ENCODE data around the gene FAM171A1. TPM values are rescaled to one million over a fixed set of nuclear protein-coding genes. Genes with fewer than 3 reads are reported as not detected.
"Not testable (repeated sequence)": the region's sequence is repeated elsewhere in the genome, so short reads cannot be mapped to it uniquely, and the experiment has no call there.

FAM171A1 gene
- total and polyA plus RNA-seq, 12 donors: 3.5 to 14.1 (median 5.7) TPM

GRCh38 chr10:15336211-15336610 is 34.9 kb downstream of the FAM171A1 start:
- DNase-seq: no peak
- intact Hi-C loops (cut with DNase I): no loop called here

DNA sequence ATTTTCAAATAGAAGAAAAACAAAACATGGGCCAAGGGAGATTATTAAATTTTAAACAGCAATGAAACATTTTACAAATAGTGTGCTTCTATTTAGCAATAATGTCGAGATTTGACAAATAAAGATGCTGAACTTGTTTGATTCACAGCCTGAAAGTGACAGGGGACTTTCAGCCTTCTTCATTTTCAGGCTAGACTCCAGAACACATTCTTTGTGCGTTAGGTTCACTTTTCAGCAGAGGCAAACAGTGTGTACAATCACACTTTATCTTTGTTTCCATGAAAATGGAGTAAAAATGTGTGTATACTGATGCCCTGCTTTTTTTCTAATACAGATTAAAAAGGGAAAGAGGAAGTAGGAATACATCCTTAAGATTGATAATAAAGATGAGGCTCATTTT is 35.6 kb downstream of the FAM171A1 start:
- peaks cover 0 to 6% of the 10 kb centered on the region in 2 donors for H3K4me1 ChIP-seq (replicated peaks in 1 of 2)
- H3K36me3 ChIP-seq (replicated peaks in 1 of 2): no peaks in the 10 kb centered on the region
- intact Hi-C loops (cut with DNase I): no loop called here
- no peak for DNase-seq
- no peak overlapping the region for H3K27ac ChIP-seq
- no peaks in the 10 kb centered on the region for H3K9me3 ChIP-seq (replicated peaks in 1 of 3)
- TF ChIP-seq, protein P1, sequence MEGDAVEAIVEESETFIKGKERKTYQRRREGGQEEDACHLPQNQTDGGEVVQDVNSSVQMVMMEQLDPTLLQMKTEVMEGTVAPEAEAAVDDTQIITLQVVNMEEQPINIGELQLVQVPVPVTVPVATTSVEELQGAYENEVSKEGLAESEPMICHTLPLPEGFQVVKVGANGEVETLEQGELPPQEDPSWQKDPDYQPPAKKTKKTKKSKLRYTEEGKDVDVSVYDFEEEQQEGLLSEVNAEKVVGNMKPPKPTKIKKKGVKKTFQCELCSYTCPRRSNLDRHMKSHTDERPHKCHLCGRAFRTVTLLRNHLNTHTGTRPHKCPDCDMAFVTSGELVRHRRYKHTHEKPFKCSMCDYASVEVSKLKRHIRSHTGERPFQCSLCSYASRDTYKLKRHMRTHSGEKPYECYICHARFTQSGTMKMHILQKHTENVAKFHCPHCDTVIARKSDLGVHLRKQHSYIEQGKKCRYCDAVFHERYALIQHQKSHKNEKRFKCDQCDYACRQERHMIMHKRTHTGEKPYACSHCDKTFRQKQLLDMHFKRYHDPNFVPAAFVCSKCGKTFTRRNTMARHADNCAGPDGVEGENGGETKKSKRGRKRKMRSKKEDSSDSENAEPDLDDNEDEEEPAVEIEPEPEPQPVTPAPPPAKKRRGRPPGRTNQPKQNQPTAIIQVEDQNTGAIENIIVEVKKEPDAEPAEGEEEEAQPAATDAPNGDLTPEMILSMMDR (IDR thresholded peaks at IDR 0.05): no peak
- no peak for TF ChIP-seq POLR2A (IDR thresholded peaks at IDR 0.05)
- WGBS, 4 donors: 48 to 55% (median 48%) methylated on average over 2 of the region's 2 CpGs
- no peak overlapping the region for H3K4me3 ChIP-seq
- H3K27me3 ChIP-seq: no peaks in the 10 kb centered on the region

More at GRCh38 chr10:15336211-15336610, 34.9 kb downstream of the FAM171A1 start:
- Histone ChIP-seq H3K4me3 (no peak overlapping the region), H3K27ac (no peak overlapping the region), H3K4me1 (replicated peaks in 1 of 2) (peaks cover 0 to 6% of the 10 kb centered on the region in 2 donors), H3K9me3 (replicated peaks in 1 of 3) (no peaks in the 10 kb centered on the region), H3K36me3 (replicated peaks in 1 of 2) (no peaks in the 10 kb centered on the region), H3K27me3 (no peaks in the 10 kb centered on the region)
- WGBS, 4 donors: 79 to 85% (median 84%) methylated on average over 4 of the region's 4 CpGs
- no peak for TF ChIP-seq POLR2A (IDR thresholded peaks at IDR 0.05)
- TF ChIP-seq, protein P1 (IDR thresholded peaks at IDR 0.05): no peak

DNA sequence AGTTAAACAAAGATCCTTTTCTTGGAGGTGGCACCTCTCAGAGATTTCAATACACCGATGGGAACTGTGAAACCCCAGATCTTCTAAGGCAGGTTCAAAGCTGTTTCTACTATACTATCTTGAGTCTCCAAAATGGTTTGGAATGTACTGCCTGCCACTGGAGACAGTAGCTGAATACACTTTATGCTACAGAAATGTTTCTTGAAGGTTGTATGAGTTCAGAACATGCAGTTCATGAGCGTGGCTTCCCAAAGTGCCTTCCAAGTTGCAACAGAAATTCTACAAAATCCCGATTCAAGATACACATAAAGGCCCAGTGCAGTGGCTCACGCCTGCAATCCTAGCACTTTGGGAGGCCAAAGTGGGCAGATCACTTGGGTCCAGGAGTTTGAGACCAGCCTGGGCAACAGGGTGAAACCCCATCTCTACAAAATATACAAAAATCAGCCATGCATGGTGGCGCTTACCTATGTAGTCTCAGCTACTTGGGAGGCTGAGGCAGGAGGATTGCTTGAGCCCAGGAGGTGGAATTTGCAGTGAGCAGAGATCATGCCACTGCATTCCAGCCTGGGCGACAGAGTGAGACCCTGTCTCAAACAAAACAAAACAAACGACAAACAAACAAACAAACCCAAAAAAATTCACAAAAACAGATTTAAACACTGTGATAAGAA is 36.3 kb downstream of the FAM171A1 start:
- Histone ChIP-seq H3K27me3 (no peaks in the 10 kb centered on the region), H3K27ac (no peak overlapping the region), H3K4me3 (no peak overlapping the region), H3K4me1 (replicated peaks in 1 of 2) (peaks cover 0 to 6% of the 10 kb centered on the region in 2 donors), H3K9me3 (replicated peaks in 1 of 3) (no peaks in the 10 kb centered on the region), H3K36me3 (replicated peaks in 1 of 2) (no peaks in the 10 kb centered on the region)
- 78 to 89% (median 88%) methylated on average over 5 to 7 of the region's 7 CpGs for WGBS, 4 donors
- DNase-seq: no peak
- intact Hi-C loops (cut with DNase I): no loop called here
- TF ChIP-seq, protein P1 (IDR thresholded peaks at IDR 0.05): no peak
- TF ChIP-seq POLR2A (IDR thresholded peaks at IDR 0.05): no peak

GRCh38 chr10:15333909-15334649 is 37.0 kb downstream of the FAM171A1 start:
- H3K4me3 ChIP-seq: no peak overlapping the region
- no peak overlapping the region for H3K27ac ChIP-seq
- no peak for DNase-seq
- TF ChIP-seq, protein P1 (IDR thresholded peaks at IDR 0.05): no peak
- TF ChIP-seq POLR2A (IDR thresholded peaks at IDR 0.05): no peak
- 60 to 72% (median 68%) methylated on average over 6 of the region's 6 CpGs for WGBS, 4 donors
- intact Hi-C loops (cut with DNase I): no loop called here
- H3K36me3 ChIP-seq (replicated peaks in 1 of 2): no peaks in the 10 kb centered on the region
- no peaks in the 10 kb centered on the region for H3K9me3 ChIP-seq (replicated peaks in 1 of 3)
- H3K4me1 ChIP-seq (replicated peaks in 1 of 2): peaks cover 0 to 6% of the 10 kb centered on the region in 2 donors
- H3K27me3 ChIP-seq: no peaks in the 10 kb centered on the region

DNA sequence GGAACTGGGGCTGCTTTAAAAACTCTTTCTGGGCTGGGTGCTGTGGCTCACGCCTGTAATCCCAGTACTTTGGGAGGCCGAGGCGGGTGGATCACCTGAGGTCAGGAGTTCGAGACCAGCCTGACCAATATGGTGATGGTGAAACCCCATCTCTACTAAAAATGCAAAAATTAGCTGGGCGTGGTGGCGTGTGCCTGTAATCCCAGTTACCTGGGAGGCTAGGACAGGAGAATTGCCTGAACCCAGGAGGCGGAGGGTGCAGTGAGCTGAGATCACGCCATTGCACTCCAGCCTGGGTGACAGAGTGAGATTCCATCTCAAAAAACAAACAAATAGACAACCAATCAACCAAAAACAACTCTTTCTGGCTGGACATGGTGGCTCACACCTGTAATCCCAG is 37.9 kb downstream of the FAM171A1 start:
- H3K36me3 ChIP-seq (replicated peaks in 1 of 2); DNase-seq; H3K4me1 ChIP-seq (replicated peaks in 1 of 2); H3K27me3 ChIP-seq; H3K9me3 ChIP-seq (replicated peaks in 1 of 3); H3K4me3 ChIP-seq; intact Hi-C loops (cut with DNase I); H3K27ac ChIP-seq: not testable (repeated sequence)
- WGBS, 4 donors: 95 to 98% (median 98%) methylated on average over 7 to 8 of the region's 8 CpGs
